K562 (cell line): ENCODE measurements around the gene JAM2. TPM values are rescaled to one million over a fixed set of nuclear protein-coding genes. Genes with fewer than 3 reads are reported as not detected.

Experiments
- FOSL1 ChIP-seq: fragments of 200-800 bp; sonication (Bioruptor generic); conservative IDR thresholded peaks from 2 replicates; pipeline ENCODE4 v1.6.1; 2016; ENCODE audit warnings: missing genetic modification characterization, missing compliant biosample characterization
- MYBL2 ChIP-seq, 2 experiments: fragments of 450-650 bp in 1 of 2; sonication (generic) in 1 of 2; formaldehyde crosslinking in 1 of 2; IDR thresholded peaks; 2 replicates each; pipeline versions ENCODE4 v1.6.1 to v1.8.1; 2017 to 2022; ENCODE audit warnings: borderline replicate concordance in 1 of 2, inconsistent platforms in 1 of 2, low read depth in 1 of 2, mild to moderate bottlenecking in 1 of 2, missing genetic modification reagents in 1 of 2, moderate library complexity in 1 of 2
- NFATC3 ChIP-seq: fragments of 450-650 bp; IDR thresholded peaks from 2 replicates; pipeline ENCODE4 v1.6.1; 2017; ENCODE audit warnings: mild to moderate bottlenecking
- SLC30A9 ChIP-seq: fragments of 250-450 bp; sonication (Bioruptor Pico); IDR thresholded peaks from 2 replicates; pipeline ENCODE4 v1.8.0; 2022; ENCODE audit warnings: mild to moderate bottlenecking, moderate library complexity
- TRIM25 ChIP-seq: fragments of 450-650 bp; IDR thresholded peaks from 2 replicates; pipeline ENCODE4 v1.7.0; 2016; ENCODE audit warnings: borderline replicate concordance
- ZBTB1 ChIP-seq: sonication (generic); formaldehyde crosslinking; IDR thresholded peaks from 2 replicates; pipeline ENCODE4 v1.8.1; 2023; ENCODE audit warnings: missing genetic modification reagents, low read depth, mild to moderate bottlenecking, borderline replicate concordance
- ZFP30 ChIP-seq: fragments of 250-450 bp; sonication (Bioruptor Pico); IDR thresholded peaks from 2 replicates; pipeline ENCODE4 v1.8.0; 2022; ENCODE audit warnings: moderate library complexity, mild to moderate bottlenecking, inconsistent platforms, borderline replicate concordance
- ZNF318 ChIP-seq, 2 experiments: fragments of 450-650 bp; IDR thresholded peaks; 2 replicates each; pipeline ENCODE4 v1.6.1; 2016; ENCODE audit warnings: mild to moderate bottlenecking in 2 of 2, borderline replicate concordance in 1 of 2, low read depth in 1 of 2, moderate library complexity in 1 of 2
- ZNF41 ChIP-seq: fragments of 250-450 bp; sonication (Bioruptor Pico); conservative IDR thresholded peaks from 2 replicates; pipeline ENCODE4 v1.4.0; 2020; ENCODE audit warnings: mild to moderate bottlenecking
- polyA plus RNA-seq, 8 experiments: library from polyadenylated mRNA; depleted of rRNA in 4 of 8; stranded (reverse) in 5 of 8; unstranded in 3 of 8; fragments of >200 nt; fragmentation: Nextera tagmentation in 2 of 8; fragmentation: Illumina TruSeq in 1 of 8; extraction: Ambion mirVana in 2 of 8; extraction: Trizol in 1 of 8; gene quantifications; 2 replicates each; pipeline versions ENCODE4 v1.2.1 to v1.2.3, GENCODE V29; 2011 to 2014; ENCODE audit warnings: inconsistent platforms in 1 of 8, missing spikeins in 1 of 8
- total RNA-seq, 7 experiments: library from RNA; depleted of rRNA in 6 of 7; stranded (reverse); fragments of >200 nt in 6 of 7; fragmentation: Illumina TruSeq in 2 of 7; extraction: Trizol in 2 of 7; gene quantifications; 2 replicates each; pipeline versions ENCODE4 v1.2.1 to v1.2.3, GENCODE V29; 2011 to 2021; ENCODE audit warnings: low replicate concordance in 1 of 7
- TF ChIP-seq, protein P1 (sequence below): fragments of 250-450 bp; sonication (Bioruptor Pico); IDR thresholded peaks from 2 replicates; pipeline ENCODE4 v1.4.0; 2020; ENCODE audit warnings: mild to moderate bottlenecking, moderate library complexity, borderline replicate concordance
- TF ChIP-seq, protein P2 (sequence below): sonication (generic); formaldehyde crosslinking; IDR thresholded peaks from 2 replicates; pipeline ENCODE4 v1.8.0; 2022; ENCODE audit warnings: mild to moderate bottlenecking, low read depth, missing genetic modification reagents

JAM2 gene
- total and polyA plus RNA-seq, 9 of the 15 experiments (the other 6 are each of a cell fraction or from before 2014, with no cell fraction given) = 0.03 to 0.08 (median 0.07) TPM; not detected in 6

DNA sequence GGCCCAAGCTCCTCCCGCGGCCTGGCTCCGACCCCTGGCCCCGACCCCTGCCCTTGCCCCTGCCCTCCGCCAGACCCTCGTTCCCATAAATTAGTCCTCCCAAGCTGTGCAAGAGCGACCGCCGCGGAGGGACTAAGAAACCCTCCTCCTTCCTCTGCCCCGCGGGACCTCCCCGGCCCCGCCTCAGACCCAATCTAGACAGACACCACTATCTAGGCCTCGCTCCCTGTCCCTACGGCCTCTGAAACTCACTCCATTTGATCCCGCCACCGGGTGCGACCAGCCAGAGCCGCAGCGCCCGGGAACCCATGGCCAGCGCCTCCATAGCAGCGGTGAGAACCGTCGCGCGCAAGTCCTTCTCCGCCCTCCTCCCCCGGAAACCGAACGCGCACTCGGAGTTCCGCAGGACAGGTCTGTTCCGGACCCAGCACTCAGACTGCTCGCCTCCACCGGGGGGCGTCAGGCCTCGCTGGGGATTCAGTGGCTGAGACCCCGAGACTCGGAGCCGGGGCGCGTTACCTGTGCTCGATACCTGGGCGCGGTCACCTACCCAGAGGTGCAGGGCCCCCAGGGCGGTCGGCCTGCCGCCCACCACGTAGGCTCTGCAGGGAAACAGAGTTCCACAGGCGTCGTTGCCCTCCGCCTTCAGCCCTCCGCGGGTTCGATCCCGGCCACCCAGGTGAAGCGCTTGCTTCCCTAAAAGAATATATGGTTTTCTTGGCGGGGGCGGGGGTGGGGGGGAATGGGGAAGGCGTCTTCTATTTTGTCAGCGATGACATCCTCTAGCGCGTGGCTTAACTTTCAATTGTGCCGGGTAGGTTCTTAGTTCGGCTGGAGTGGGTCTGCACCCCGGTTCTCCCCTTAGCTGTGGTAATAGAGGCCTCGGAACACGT, 31.7 kb upstream of the JAM2 start, which contains the start of gene MRPL39 (continued):
- no peak for TF ChIP-seq ZNF318 (IDR thresholded peaks at IDR 0.05; ENCODE audit: borderline replicate concordance in 1 of 2, low read depth in 1 of 2)
- TF ChIP-seq, protein P1, sequence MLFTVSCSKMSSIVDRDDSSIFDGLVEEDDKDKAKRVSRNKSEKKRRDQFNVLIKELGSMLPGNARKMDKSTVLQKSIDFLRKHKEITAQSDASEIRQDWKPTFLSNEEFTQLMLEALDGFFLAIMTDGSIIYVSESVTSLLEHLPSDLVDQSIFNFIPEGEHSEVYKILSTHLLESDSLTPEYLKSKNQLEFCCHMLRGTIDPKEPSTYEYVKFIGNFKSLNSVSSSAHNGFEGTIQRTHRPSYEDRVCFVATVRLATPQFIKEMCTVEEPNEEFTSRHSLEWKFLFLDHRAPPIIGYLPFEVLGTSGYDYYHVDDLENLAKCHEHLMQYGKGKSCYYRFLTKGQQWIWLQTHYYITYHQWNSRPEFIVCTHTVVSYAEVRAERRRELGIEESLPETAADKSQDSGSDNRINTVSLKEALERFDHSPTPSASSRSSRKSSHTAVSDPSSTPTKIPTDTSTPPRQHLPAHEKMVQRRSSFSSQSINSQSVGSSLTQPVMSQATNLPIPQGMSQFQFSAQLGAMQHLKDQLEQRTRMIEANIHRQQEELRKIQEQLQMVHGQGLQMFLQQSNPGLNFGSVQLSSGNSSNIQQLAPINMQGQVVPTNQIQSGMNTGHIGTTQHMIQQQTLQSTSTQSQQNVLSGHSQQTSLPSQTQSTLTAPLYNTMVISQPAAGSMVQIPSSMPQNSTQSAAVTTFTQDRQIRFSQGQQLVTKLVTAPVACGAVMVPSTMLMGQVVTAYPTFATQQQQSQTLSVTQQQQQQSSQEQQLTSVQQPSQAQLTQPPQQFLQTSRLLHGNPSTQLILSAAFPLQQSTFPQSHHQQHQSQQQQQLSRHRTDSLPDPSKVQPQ (CRISPR knock-in tag) = no peak
- TF ChIP-seq SLC30A9 (CRISPR knock-in tag) = no peak
- TF ChIP-seq ZBTB1 (CRISPR knock-in tag) = no peak
- no peak for TF ChIP-seq TRIM25
- no peak for TF ChIP-seq MYBL2 (IDR thresholded peaks at IDR 0.05; ENCODE audit: low read depth)
- TF ChIP-seq MYBL2 (CRISPR knock-in tag; IDR thresholded peaks at IDR 0.05; ENCODE audit: borderline replicate concordance) = no peak
- TF ChIP-seq, protein P2, sequence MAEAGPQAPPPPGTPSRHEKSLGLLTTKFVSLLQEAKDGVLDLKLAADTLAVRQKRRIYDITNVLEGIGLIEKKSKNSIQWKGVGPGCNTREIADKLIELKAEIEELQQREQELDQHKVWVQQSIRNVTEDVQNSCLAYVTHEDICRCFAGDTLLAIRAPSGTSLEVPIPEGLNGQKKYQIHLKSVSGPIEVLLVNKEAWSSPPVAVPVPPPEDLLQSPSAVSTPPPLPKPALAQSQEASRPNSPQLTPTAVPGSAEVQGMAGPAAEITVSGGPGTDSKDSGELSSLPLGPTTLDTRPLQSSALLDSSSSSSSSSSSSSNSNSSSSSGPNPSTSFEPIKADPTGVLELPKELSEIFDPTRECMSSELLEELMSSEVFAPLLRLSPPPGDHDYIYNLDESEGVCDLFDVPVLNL = no peak
- TF ChIP-seq ZFP30 (CRISPR knock-in tag) = no peak
- no peak for TF ChIP-seq ZNF41 (CRISPR knock-in tag)
- TF ChIP-seq FOSL1 = no peak
- 0 out of 2 replicates have a peak, but pooled peaks have one; percentile 17 for TF ChIP-seq NFATC3
